Keratinocyte (primary cell): ENCODE data around the gene RHOBTB3.
"Not testable (repeated sequence)": the region's sequence is repeated elsewhere in the genome, so short reads cannot be mapped to it uniquely, and the experiment has no call there.

Experiments used
- CTCF ChIP-seq, 3 experiments: IDR thresholded peaks in 1 of 3; conservative IDR thresholded peaks in 1 of 3; optimal IDR thresholded peaks in 1 of 3; 2 replicates in 2 of 3; 3 replicates in 1 of 3; pipeline versions ENCODE3 to v1.5.1; 2011; ENCODE audit warnings: low read length in 3 of 3, mild to moderate bottlenecking in 3 of 3, moderate library complexity in 2 of 3, control low read depth in 1 of 3, inconsistent platforms in 1 of 3; ENCODE audit not compliant: insufficient read depth in 2 of 3; ENCODE audit errors: extremely low read depth in 1 of 3
- EZH2 ChIP-seq: IDR thresholded peaks from one replicate; pipeline ENCODE4 v1.6.1; 2012; ENCODE audit warnings: inconsistent platforms, mild to moderate bottlenecking, low read length, moderate library complexity

DNA sequence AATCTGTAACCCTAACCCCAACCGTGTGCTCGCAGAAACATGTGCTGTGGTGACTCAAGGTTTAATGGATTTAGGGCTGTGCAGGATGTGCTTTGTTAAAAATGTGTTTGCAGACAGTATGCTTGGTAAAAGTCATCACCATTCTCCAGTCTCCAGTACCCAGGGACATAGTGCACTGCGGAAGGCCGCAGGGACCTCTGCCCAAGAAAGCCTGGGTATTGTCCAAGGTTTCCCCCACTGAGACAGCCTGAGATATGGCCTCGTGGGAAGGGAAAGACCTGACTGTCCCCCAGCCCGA is 79.9 kb downstream of the RHOBTB3 start:
- not testable (repeated sequence) for TF ChIP-seq CTCF (optimal IDR thresholded peaks at IDR 0.05 in 1 of 3, IDR thresholded peaks at IDR 0.05 in 1 of 3, conservative IDR thresholded peaks at IDR 0.05 in 1 of 3; ENCODE audit: extremely low read depth in 1 of 3, insufficient read depth in 2 of 3, low read length in 3 of 3); EZH2
